HG02763 (cell line): ENCODE results near the gene NFKB1.
A peak's percentile ranks its signal among the peaks of the same experiment; 100 is the strongest.
"Not testable (repeated sequence)": the region's sequence is repeated elsewhere in the genome, so short reads cannot be mapped to it uniquely, and the experiment has no call there.

Experiments
- ATAC-seq: cut with Tn5 transposase; IDR thresholded peaks from one replicate; pipeline ENCODE4 v1.9.1; 2021; ENCODE audit warnings: mild to moderate bottlenecking, moderate library complexity; ENCODE audit not compliant: unreplicated experiment

The NFKB1 gene, protein sequence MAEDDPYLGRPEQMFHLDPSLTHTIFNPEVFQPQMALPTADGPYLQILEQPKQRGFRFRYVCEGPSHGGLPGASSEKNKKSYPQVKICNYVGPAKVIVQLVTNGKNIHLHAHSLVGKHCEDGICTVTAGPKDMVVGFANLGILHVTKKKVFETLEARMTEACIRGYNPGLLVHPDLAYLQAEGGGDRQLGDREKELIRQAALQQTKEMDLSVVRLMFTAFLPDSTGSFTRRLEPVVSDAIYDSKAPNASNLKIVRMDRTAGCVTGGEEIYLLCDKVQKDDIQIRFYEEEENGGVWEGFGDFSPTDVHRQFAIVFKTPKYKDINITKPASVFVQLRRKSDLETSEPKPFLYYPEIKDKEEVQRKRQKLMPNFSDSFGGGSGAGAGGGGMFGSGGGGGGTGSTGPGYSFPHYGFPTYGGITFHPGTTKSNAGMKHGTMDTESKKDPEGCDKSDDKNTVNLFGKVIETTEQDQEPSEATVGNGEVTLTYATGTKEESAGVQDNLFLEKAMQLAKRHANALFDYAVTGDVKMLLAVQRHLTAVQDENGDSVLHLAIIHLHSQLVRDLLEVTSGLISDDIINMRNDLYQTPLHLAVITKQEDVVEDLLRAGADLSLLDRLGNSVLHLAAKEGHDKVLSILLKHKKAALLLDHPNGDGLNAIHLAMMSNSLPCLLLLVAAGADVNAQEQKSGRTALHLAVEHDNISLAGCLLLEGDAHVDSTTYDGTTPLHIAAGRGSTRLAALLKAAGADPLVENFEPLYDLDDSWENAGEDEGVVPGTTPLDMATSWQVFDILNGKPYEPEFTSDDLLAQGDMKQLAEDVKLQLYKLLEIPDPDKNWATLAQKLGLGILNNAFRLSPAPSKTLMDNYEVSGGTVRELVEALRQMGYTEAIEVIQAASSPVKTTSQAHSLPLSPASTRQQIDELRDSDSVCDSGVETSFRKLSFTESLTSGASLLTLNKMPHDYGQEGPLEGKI

GRCh38 chr4:102500696-102501446 lies at the start of gene NFKB1:
Gene NFKB1 (plus strand): TSS chr4:102501359. CDS start chr4:102525519, 24,160 bp downstream.
- peak; percentile 61 for ATAC-seq

- no peak for ATAC-seq
Observed at GRCh38 chr4:102452854-102453253, 48.3 kb upstream of the NFKB1 start.

DNA sequence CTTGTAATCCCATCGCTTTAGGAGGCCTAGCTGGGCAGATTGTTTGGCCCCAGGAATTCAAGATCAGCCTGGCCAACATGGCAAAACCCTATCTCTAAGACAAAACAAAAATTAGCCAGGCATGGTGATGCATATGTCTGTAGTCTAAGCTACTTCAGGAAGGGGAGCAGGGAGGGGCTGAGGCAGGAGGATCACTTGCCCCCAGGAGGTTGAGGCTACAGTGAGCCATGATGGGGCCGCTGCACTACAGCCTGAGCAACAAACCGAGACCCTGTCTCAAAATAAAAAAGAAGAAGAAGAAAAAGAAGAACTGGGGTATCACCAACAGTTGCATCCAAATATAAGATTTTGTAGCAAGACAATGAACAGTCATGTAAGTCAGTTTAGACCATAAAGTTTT lies 47.3 kb upstream of the NFKB1 start:
- ATAC-seq = no peak

- ATAC-seq = no peak
Observed at GRCh38 chr4:102454268-102454667, 46.9 kb upstream of the NFKB1 start.

- ATAC-seq = no peak
Observed at GRCh38 chr4:102454981-102455685, 46.0 kb upstream of the NFKB1 start.

GRCh38 chr4:102455750-102456149 lies 45.4 kb upstream of the NFKB1 start:
- no peak for ATAC-seq

- no peak for ATAC-seq
Observed at GRCh38 chr4:102466298-102466697, 34.9 kb upstream of the NFKB1 start.

DNA sequence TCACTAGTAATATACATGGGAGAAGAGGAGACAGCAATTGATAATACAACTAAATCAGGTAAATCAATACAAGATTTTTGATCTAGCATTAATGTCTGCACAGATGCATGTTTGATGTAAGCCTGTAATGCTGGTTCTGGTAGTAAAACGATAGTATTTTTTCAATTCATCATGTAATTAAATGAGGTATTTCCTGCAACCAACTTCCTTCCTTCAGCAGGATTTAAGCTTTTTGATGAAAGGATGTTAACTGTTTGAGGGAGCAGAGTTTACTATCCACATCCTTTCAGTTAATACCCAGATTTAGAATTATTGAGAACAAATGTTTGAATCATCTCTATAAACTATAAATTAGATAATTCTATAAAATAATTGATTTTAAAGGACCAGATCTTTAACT lies 31.4 kb upstream of the NFKB1 start:
- no peak for ATAC-seq

- ATAC-seq = no peak
Observed at GRCh38 chr4:102472441-102473013, 28.6 kb upstream of the NFKB1 start.

GRCh38 chr4:102473476-102473875 lies 27.7 kb upstream of the NFKB1 start:
- no peak for ATAC-seq

GRCh38 chr4:102474736-102475504 lies 26.2 kb upstream of the NFKB1 start:
- no peak for ATAC-seq

DNA sequence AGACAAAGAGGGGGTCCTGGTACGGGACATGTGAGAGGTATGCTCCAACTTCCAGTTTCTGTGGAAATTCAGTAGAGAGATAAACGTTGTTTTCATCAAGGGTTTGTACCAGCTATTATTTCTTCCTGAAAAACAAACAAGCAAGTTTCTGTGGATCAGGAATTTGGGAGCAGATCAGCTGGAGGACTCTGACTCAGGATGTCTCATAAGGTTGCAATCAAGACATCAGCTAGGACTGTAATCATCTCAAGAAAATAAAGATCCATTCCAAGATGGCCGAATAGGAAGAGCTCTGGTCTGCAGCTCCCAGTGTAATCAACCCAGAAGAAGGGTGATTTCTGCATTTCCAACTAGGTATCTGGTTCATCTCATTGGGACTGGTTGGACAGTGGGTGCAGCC lies 23.5 kb upstream of the NFKB1 start:
- ATAC-seq = no peak

DNA sequence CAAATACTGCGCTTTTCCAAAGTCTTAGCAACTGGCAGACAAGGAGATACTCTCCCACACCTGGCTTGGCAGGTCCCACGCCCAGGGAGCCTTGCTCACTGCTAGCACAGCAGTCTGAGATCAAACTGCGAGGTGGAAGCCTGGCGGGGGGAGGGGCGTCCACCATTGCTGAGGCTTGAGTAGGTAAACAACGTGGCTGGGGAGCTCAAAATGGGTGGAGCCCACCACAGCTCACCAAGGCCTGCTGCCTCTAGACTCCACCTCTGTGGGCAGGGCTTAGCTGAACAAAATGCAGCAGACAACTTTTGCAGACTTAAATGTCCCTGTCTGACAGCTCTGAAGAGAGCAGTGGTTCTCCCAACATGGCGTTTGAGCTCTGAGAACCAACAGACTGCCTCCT lies 23.0 kb upstream of the NFKB1 start:
- no peak for ATAC-seq

- ATAC-seq = not testable (repeated sequence)
Observed at GRCh38 chr4:102479832-102480231, 21.3 kb upstream of the NFKB1 start.

- no peak for ATAC-seq
Observed at GRCh38 chr4:102483120-102483519, 18.0 kb upstream of the NFKB1 start.

DNA sequence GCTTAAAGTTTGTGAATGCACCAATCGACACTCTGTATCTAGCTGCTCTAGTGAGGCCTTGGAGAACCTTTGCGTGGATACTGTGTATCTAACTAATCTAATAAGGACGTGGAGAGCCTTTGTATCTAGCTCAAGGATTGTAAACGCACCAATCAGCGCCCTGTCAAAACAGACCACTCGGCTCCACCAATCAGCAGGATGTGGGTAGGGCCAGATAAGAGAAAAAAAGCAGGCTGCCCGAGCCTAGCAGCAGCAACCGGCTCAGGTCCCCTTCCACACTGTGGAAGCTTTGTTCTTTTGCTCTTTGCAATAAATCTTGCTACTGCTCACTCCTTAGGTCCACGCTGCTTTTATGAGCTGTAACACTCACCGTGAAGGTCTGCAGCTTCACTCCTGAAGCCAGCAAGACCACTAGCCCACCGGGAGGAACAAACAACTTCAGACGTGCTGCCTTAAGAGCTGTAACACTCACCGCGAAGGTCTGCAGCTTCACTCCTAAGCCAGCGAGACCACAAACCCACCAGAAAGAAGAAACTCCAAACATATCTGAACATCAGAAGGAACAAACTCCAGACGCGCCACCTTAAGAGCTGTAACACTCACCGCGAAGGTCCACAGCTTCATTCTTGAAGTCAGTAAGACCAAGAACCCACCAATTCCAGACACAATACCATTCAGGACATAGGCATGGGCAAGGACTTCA lies 17.0 kb upstream of the NFKB1 start:
- not testable (repeated sequence) for ATAC-seq

- ATAC-seq = no peak
Observed at GRCh38 chr4:102492531-102493241, 8.5 kb upstream of the NFKB1 start.

DNA sequence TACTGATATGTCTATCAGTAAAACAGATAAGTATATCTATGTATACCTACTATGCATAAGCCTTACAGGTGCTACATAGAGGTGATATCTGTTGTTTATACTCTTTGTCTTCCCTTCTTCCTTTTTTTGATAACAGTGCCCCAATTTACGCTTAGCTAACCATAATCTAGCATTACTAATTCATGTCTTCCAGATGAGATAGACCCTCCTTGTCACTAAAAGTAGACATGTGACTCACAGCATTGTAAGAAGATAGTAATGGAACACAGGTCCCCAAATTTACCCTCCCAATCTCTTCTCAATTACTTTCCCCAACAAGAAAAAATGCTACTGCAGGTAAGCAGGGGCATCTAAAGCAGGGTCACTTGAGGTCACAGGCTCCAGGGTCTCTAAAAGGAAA lies 7.9 kb upstream of the NFKB1 start:
- no peak for ATAC-seq
